ENCODE results near the gene LPAR5.

DNA sequence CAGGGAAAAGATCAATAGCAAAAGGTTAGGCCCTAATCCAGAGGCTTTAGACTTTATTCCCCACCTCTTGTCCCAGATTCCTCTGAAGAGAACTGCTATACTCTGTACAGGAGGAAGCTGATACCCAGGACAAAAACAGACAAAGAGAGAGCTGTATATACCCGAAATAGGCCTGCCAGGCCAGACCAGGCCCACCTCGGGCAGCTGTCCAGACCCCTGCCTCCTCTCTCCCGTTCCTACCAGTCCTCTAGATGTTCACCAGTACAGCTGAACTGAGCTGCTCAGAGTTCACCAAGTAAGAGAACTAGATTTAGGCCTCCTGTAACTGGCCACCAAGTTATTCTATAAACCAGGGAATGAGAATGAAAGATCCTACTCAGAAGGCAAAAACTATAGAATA lies 33.2 kb downstream of the LPAR5 start:
- TF ChIP-seq, protein P1, sequence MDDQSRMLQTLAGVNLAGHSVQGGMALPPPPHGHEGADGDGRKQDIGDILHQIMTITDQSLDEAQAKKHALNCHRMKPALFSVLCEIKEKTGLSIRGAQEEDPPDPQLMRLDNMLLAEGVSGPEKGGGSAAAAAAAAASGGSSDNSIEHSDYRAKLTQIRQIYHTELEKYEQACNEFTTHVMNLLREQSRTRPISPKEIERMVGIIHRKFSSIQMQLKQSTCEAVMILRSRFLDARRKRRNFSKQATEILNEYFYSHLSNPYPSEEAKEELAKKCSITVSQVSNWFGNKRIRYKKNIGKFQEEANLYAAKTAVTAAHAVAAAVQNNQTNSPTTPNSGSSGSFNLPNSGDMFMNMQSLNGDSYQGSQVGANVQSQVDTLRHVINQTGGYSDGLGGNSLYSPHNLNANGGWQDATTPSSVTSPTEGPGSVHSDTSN (IDR thresholded peaks at IDR 0.05), result no peak
- TF ChIP-seq, protein P2, sequence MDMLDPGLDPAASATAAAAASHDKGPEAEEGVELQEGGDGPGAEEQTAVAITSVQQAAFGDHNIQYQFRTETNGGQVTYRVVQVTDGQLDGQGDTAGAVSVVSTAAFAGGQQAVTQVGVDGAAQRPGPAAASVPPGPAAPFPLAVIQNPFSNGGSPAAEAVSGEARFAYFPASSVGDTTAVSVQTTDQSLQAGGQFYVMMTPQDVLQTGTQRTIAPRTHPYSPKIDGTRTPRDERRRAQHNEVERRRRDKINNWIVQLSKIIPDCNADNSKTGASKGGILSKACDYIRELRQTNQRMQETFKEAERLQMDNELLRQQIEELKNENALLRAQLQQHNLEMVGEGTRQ (IDR thresholded peaks at IDR 0.05; ENCODE audit: borderline replicate concordance, low read depth, low read length), result no peak
- no peak for TF ChIP-seq REST (IDR thresholded peaks at IDR 0.05; ENCODE audit: low read depth, low read length)
- TF ChIP-seq CHD2 (IDR thresholded peaks at IDR 0.05; ENCODE audit: low read length, partially characterized antibody), result no peak
- TF ChIP-seq FOXJ3 (CRISPR knock-in tag; IDR thresholded peaks at IDR 0.05), result no peak
- TF ChIP-seq, protein P3, sequence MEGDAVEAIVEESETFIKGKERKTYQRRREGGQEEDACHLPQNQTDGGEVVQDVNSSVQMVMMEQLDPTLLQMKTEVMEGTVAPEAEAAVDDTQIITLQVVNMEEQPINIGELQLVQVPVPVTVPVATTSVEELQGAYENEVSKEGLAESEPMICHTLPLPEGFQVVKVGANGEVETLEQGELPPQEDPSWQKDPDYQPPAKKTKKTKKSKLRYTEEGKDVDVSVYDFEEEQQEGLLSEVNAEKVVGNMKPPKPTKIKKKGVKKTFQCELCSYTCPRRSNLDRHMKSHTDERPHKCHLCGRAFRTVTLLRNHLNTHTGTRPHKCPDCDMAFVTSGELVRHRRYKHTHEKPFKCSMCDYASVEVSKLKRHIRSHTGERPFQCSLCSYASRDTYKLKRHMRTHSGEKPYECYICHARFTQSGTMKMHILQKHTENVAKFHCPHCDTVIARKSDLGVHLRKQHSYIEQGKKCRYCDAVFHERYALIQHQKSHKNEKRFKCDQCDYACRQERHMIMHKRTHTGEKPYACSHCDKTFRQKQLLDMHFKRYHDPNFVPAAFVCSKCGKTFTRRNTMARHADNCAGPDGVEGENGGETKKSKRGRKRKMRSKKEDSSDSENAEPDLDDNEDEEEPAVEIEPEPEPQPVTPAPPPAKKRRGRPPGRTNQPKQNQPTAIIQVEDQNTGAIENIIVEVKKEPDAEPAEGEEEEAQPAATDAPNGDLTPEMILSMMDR (IDR thresholded peaks at IDR 0.05), result no peak
- TF ChIP-seq SIN3A (IDR thresholded peaks at IDR 0.05; ENCODE audit: borderline replicate concordance, low read depth, low read length), result no peak
- TF ChIP-seq JUND (IDR thresholded peaks at IDR 0.05), result no peak
- no peak for TF ChIP-seq RFX5 (IDR thresholded peaks at IDR 0.05; ENCODE audit: low read length)
- no peak for TF ChIP-seq FOXM1 (IDR thresholded peaks at IDR 0.05; ENCODE audit: low read depth)
- TF ChIP-seq YY1 (IDR thresholded peaks at IDR 0.05; ENCODE audit: low read depth), result no peak
